SK-N-SH (cell line): ENCODE data around the gene BLOC1S1.

Experiments used
- CTCF ChIP-seq: fragments of 200-600 bp; sonication (generic); IDR thresholded peaks from 2 replicates; pipeline ENCODE4 v1.6.1; 2017; ENCODE audit warnings: antibody characterized with exemption, mild to moderate bottlenecking, moderate library complexity
- EZH2phosphoT487 ChIP-seq: fragments of 200-600 bp; sonication (generic); IDR thresholded peaks from 2 replicates; pipeline ENCODE4 v1.6.1; 2017; ENCODE audit warnings: low read depth, mixed run types, mild to moderate bottlenecking, antibody characterized with exemption, moderate library complexity, borderline replicate concordance
- FOXM1 ChIP-seq: IDR thresholded peaks from 2 replicates; pipeline ENCODE4 v1.4.0; 2012; ENCODE audit warnings: low read depth, mild to moderate bottlenecking
- GABPA ChIP-seq: IDR thresholded peaks from 2 replicates; pipeline ENCODE4 v1.4.0; 2012; ENCODE audit warnings: low read depth, mild to moderate bottlenecking
- RCOR1 ChIP-seq: fragments of 150-350 bp; IDR thresholded peaks from 2 replicates; pipeline ENCODE4 v1.6.1; 2017; ENCODE audit warnings: antibody characterized with exemption, low read length
- RXRA ChIP-seq: IDR thresholded peaks from 2 replicates; pipeline ENCODE4 v1.4.0; 2012; ENCODE audit warnings: low read depth, mild to moderate bottlenecking, borderline replicate concordance

GRCh38 chr12:55699471-55700055, 16.3 kb upstream of the BLOC1S1 start:
- TF ChIP-seq GABPA = no peak
- no peak for TF ChIP-seq CTCF
- TF ChIP-seq EZH2phosphoT487 = no peak
- no peak for TF ChIP-seq RXRA
- no peak for TF ChIP-seq FOXM1
- TF ChIP-seq RCOR1 = no peak
